Non-pigmented ciliary epithelial cell (primary cell): ENCODE data around the gene L1CAM.

ENCODE experiments used
- DNase-seq: peaks from one replicate; pipeline ENCODE4 v3.0.0-alpha.2; 2010; ENCODE audit warnings: low read depth

The L1CAM gene

GRCh38 chrX:153922932-153923857 lies 37.2 kb upstream of the L1CAM start:
- no peak for DNase-seq

GRCh38 chrX:153921511-153922446 lies 35.8 kb upstream of the L1CAM start:
- no peak for DNase-seq

GRCh38 chrX:153921070-153921469 lies 35.1 kb upstream of the L1CAM start:
- DNase-seq, result no peak

GRCh38 chrX:153920546-153920945 lies 34.6 kb upstream of the L1CAM start:
- DNase-seq, result no peak

GRCh38 chrX:153919281-153919680 lies 33.3 kb upstream of the L1CAM start:
- no peak for DNase-seq

GRCh38 chrX:153917869-153918268 lies 31.9 kb upstream of the L1CAM start:
- DNase-seq, result no peak

GRCh38 chrX:153913701-153914100 lies 27.7 kb upstream of the L1CAM start:
- no peak for DNase-seq

GRCh38 chrX:153913211-153913610 lies 27.2 kb upstream of the L1CAM start:
- DNase-seq, result no peak

- no peak for DNase-seq
Observed at GRCh38 chrX:153911798-153912197, 25.8 kb upstream of the L1CAM start.

- DNase-seq, result no peak
Observed at GRCh38 chrX:153910446-153910845, 24.5 kb upstream of the L1CAM start.

- DNase-seq, result no peak
Observed at GRCh38 chrX:153909980-153910360, 24.0 kb upstream of the L1CAM start.

GRCh38 chrX:153909024-153909979 lies 23.3 kb upstream of the L1CAM start:
- no peak for DNase-seq

GRCh38 chrX:153908219-153908860 lies 22.4 kb upstream of the L1CAM start:
- DNase-seq, result no peak

GRCh38 chrX:153907456-153907855 lies 21.5 kb upstream of the L1CAM start:
- DNase-seq, result no peak

GRCh38 chrX:153906126-153906917 lies 20.3 kb upstream of the L1CAM start:
- no peak for DNase-seq

GRCh38 chrX:153905481-153906095 lies 19.6 kb upstream of the L1CAM start:
- no peak for DNase-seq

GRCh38 chrX:153903991-153904957 lies 18.3 kb upstream of the L1CAM start, which contains the start of gene AVPR2:
Gene AVPR2 (plus strand): TSS chrX:153904673. CDS start chrX:153905146, 473 bp downstream.
- DNase-seq, result no peak

- no peak for DNase-seq
Observed at GRCh38 chrX:153903238-153903980, 17.4 kb upstream of the L1CAM start.
